ENCODE data around the gene MYF5.

The MYF5 gene

DNA sequence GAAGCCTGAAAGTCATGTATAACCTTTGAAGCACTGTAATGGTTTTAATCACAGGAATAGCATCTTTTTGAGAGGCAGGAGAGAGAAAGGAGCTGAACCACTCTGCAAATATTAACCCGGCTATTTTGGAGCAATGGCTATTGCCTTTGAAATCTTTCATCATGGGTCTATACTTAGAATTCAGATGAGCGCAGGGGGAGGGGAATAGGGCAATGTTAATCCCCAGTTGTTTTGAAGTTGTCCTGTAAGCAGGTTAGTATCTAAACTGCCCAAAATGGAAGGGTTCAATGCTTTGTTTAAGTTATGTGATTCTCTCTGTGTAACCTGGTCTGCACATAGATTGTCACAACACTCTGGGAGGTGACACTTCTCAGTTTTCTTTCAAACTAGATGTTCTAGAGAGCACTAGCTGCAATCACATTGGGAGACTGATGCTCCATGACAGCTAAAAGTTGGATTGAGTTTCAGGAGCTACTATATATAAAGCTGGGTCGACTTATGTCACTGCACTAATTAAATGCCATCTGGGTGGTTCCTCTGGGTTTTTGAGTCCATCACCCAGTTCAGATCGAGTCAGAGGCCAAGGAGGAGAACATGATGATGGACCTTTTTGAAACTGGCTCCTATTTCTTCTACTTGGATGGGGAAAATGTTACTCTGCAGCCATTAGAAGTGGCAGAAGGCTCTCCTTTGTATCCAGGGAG is 9.4 kb upstream of the MYF5 start, which contains the start of gene MYF6:
MYF6 (plus strand) TSS at position 509 of the 704 bp plus-strand sequence; CDS start at position 595, 86 bp downstream.
- H3K36me3 ChIP-seq (ENCODE audit: control insufficient read depth, insufficient read depth, low read length), result no peaks in the 10 kb centered on the region
- H3K27me3 ChIP-seq (ENCODE audit: control insufficient read depth, insufficient read depth, low read length, poor library complexity, severe bottlenecking), result peaks cover 58% of the 10 kb centered on the region
- no peaks in the 10 kb centered on the region for H3K4me1 ChIP-seq (ENCODE audit: control insufficient read depth, insufficient read depth, low read length)
- no peak within 1 kb of the TSS for H3K27ac ChIP-seq (ENCODE audit: insufficient read depth, low read depth, low read length, poor library complexity, severe bottlenecking)
- WGBS, 2 experiments, result 88 to 90% methylated on average over 4 of the region's 4 CpGs
- H3K9me3 ChIP-seq (ENCODE audit: control insufficient read depth, low read length), result no peaks in the 10 kb centered on the region
- peak within 1 kb of the TSS; percentile 22 for H3K4me3 ChIP-seq (ENCODE audit: insufficient read depth, low read depth, low read length)

DNA sequence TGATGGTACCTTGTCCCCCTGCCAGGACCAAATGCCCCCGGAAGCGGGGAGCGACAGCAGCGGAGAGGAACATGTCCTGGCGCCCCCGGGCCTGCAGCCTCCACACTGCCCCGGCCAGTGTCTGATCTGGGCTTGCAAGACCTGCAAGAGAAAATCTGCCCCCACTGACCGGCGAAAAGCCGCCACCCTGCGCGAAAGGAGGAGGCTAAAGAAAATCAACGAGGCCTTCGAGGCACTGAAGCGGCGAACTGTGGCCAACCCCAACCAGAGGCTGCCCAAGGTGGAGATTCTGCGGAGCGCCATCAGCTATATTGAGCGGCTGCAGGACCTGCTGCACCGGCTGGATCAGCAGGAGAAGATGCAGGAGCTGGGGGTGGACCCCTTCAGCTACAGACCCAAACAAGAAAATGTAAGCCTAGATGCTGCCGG is 8.9 kb upstream of the MYF5 start:
- H3K27ac ChIP-seq (ENCODE audit: insufficient read depth, low read depth, low read length, poor library complexity, severe bottlenecking), result no peak overlapping the region
- no peaks in the 10 kb centered on the region for H3K4me1 ChIP-seq (ENCODE audit: control insufficient read depth, insufficient read depth, low read length)
- no peaks in the 10 kb centered on the region for H3K9me3 ChIP-seq (ENCODE audit: control insufficient read depth, low read length)
- H3K4me3 ChIP-seq (ENCODE audit: insufficient read depth, low read depth, low read length), result peak overlapping the region; percentile 22
- 25 to 29% methylated on average over 21 of the region's 21 CpGs for WGBS, 2 experiments
- peaks cover 58% of the 10 kb centered on the region for H3K27me3 ChIP-seq (ENCODE audit: control insufficient read depth, insufficient read depth, low read length, poor library complexity, severe bottlenecking)
- H3K36me3 ChIP-seq (ENCODE audit: control insufficient read depth, insufficient read depth, low read length), result no peaks in the 10 kb centered on the region

DNA sequence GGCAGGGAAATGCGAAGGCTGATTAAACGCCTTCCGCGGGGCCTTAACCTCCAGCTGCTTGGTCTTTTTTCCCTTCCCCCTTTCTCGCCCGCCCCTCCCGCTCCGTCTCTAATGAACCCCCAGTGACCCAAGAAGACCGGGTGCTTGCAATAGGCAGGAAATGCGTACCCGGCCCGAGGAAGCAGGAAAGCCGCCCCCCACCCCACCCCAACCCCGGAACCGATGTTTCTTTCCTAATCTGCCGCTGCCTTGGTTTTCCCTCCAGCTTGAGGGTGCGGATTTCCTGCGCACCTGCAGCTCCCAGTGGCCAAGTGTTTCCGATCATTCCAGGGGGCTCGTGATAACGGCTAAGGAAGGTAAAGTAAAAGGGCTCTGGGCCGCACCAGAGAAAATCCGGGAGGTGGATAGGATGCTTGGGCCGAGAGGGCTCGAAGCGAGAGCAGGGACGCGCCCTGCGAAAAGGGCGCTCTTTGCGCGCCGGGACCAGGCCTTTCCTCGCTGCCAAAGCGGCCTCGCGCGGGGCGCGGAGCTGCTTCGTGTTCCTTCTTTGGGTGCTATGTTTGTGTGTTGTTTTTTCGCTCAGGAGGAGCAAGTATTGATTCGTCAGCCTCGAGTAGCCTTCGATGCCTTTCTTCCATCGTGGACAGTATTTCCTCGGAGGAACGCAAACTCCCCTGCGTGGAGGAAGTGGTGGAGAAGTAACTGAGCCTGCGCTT is 8.3 kb upstream of the MYF5 start:
- peak overlapping the region; percentile 22 for H3K4me3 ChIP-seq (ENCODE audit: insufficient read depth, low read depth, low read length)
- H3K27me3 ChIP-seq (ENCODE audit: control insufficient read depth, insufficient read depth, low read length, poor library complexity, severe bottlenecking), result peaks cover 59% of the 10 kb centered on the region
- WGBS, 2 experiments, result 3% methylated on average over 50 of the region's 50 CpGs
- H3K9me3 ChIP-seq (ENCODE audit: control insufficient read depth, low read length), result no peaks in the 10 kb centered on the region
- no peak overlapping the region for H3K27ac ChIP-seq (ENCODE audit: insufficient read depth, low read depth, low read length, poor library complexity, severe bottlenecking)
- H3K36me3 ChIP-seq (ENCODE audit: control insufficient read depth, insufficient read depth, low read length), result no peaks in the 10 kb centered on the region
- no peaks in the 10 kb centered on the region for H3K4me1 ChIP-seq (ENCODE audit: control insufficient read depth, insufficient read depth, low read length)

DNA sequence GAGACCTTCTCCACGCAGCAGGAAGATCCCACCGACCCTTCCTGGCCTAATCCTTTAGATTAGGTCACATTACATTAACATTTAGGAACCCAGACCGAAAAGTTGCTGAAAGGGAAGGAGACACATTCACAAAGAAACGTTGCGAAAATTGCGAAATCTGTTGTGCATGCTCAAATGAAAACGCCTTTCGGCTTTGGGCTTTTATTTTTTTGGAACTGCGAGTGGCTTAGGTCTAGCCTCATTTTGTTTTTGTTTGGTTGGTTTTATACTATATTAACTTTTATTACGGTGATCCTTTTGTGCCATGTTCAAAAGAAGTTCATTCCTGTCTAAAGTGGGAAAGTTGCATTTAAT is 7.8 kb upstream of the MYF5 start:
- Histone ChIP-seq H3K36me3 (ENCODE audit: control insufficient read depth, insufficient read depth, low read length) (no peaks in the 10 kb centered on the region), H3K4me1 (ENCODE audit: control insufficient read depth, insufficient read depth, low read length) (peaks cover 3% of the 10 kb centered on the region), H3K9me3 (ENCODE audit: control insufficient read depth, low read length) (no peaks in the 10 kb centered on the region), H3K4me3 (ENCODE audit: insufficient read depth, low read depth, low read length) (peak overlapping the region; percentile 22), H3K27ac (ENCODE audit: insufficient read depth, low read depth, low read length, poor library complexity, severe bottlenecking) (no peak overlapping the region), H3K27me3 (ENCODE audit: control insufficient read depth, insufficient read depth, low read length, poor library complexity, severe bottlenecking) (peaks cover 64% of the 10 kb centered on the region)
- 13 to 26% methylated on average over 9 to 10 of the region's 10 CpGs for WGBS, 2 experiments

DNA sequence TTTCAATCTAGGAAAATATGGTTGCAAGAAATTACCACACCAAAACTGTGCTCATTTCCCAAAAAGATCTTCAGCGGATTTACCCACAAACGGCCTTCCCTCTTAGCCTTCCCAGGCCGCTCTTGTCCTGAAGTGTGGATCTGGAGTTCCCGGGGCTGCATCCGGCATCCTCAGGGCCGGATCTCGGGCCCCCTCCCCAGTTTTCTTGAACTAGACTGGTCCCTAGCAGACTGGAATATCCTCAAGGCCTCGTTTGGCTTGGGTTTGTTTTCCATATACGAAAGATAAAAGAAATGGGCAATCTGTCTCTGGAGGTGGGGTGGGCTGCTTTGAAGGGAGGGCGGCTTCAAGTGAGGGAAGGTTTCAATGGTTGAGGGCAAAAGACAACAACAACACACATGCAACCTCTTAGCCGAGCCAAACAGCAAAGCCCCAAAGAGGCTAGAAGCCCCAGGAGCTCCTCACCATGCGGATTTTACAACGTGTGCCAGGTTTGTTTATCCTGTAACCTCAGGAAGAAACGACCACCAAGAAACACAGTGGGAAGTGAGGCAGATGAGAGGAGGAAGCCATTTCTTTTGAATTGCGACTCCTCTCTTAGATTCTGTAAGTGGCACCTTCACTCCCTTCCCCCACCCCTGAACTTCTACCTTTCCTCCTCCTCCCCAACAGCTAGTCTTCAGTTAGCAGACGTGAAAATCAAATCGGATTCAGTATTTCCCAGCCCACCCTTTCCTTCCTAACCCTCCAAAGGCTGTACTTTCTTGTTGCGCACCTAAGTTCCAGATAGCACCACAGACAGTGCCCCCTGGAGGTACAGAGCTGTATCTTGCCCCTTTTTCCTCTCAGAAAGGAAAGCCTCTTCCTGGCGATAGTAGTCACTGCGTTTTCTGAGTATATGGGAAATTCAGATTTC is 6.6 kb upstream of the MYF5 start:
- peaks cover 76% of the 10 kb centered on the region for H3K27me3 ChIP-seq (ENCODE audit: control insufficient read depth, insufficient read depth, low read length, poor library complexity, severe bottlenecking)
- no peak overlapping the region for H3K4me3 ChIP-seq (ENCODE audit: insufficient read depth, low read depth, low read length)
- H3K27ac ChIP-seq (ENCODE audit: insufficient read depth, low read depth, low read length, poor library complexity, severe bottlenecking), result no peak overlapping the region
- H3K36me3 ChIP-seq (ENCODE audit: control insufficient read depth, insufficient read depth, low read length), result no peaks in the 10 kb centered on the region
- 44 to 46% methylated on average over 19 to 20 of the region's 20 CpGs for WGBS, 2 experiments
- no peaks in the 10 kb centered on the region for H3K9me3 ChIP-seq (ENCODE audit: control insufficient read depth, low read length)
- H3K4me1 ChIP-seq (ENCODE audit: control insufficient read depth, insufficient read depth, low read length), result peaks cover 9% of the 10 kb centered on the region

DNA sequence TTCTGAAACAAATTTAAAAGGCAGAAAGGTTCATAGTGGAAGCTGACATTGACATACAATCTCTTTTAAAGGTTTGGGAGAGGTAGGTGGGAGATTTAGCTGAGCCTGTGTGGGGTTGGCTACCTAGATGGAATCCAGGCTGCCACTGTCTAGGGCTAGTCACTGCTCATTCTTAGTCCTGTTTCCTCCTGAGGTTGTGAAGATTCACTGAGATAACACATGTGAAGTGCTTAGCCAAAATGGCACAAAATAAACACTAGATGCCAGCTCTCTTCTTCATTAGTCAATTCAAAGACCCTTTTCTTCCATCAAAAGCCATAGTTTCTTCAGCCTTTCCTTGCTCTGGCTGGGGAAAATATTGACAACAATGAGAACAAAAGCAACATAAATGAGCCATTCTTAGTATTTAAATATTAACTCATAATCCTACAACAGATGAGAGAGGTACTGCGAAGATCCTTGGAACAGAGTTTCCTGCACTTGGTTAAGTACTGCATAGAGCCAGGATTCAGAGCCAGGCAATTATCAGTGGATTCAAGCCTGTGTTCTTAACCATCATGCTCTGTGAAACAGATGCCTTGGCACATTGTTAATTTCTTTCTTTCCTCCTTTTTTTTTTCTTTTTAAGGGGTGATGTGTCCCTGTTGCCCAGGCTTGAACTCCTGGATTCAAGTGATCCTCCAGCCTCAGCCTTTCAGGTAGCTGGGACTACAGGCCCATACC is 5.8 kb upstream of the MYF5 start:
- H3K4me3 ChIP-seq (ENCODE audit: insufficient read depth, low read depth, low read length), result no peak overlapping the region
- no peak overlapping the region for H3K27ac ChIP-seq (ENCODE audit: insufficient read depth, low read depth, low read length, poor library complexity, severe bottlenecking)
- WGBS, 2 experiments, result 89 to 93% methylated on average over 1 of the region's 1 CpG
- H3K36me3 ChIP-seq (ENCODE audit: control insufficient read depth, insufficient read depth, low read length), result no peaks in the 10 kb centered on the region
- peaks cover 73% of the 10 kb centered on the region for H3K27me3 ChIP-seq (ENCODE audit: control insufficient read depth, insufficient read depth, low read length, poor library complexity, severe bottlenecking)
- no peaks in the 10 kb centered on the region for H3K9me3 ChIP-seq (ENCODE audit: control insufficient read depth, low read length)
- H3K4me1 ChIP-seq (ENCODE audit: control insufficient read depth, insufficient read depth, low read length), result peaks cover 9% of the 10 kb centered on the region

DNA sequence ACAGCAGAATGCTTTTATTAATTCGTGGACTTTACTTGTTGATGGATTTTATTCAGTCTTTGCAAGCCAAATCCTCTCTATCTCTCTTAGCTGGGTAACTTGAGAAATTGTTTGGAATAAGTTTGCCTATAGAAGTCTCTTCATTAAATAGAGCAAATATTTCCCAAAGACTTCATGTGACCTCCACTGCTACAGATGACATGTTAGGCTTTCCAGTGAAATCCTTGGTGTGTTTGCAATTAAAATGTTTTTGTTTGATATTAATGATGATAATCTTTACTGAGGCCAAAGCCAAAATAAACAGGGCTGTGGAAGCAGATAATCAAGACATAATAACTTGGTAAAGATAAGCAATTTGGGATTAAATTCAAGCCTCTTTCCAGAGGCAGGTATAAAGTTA is 4.8 kb upstream of the MYF5 start:
- peaks cover 63% of the 10 kb centered on the region for H3K27me3 ChIP-seq (ENCODE audit: control insufficient read depth, insufficient read depth, low read length, poor library complexity, severe bottlenecking)
- no peak overlapping the region for H3K4me3 ChIP-seq (ENCODE audit: insufficient read depth, low read depth, low read length)
- whole genome bisulfite sequencing, 2 experiments, result 90% methylated on average over 1 of the region's 1 CpG; no CpG with 5 or more reads in 1 of the 2 experiments
- H3K36me3 ChIP-seq (ENCODE audit: control insufficient read depth, insufficient read depth, low read length), result no peaks in the 10 kb centered on the region
- H3K27ac ChIP-seq (ENCODE audit: insufficient read depth, low read depth, low read length, poor library complexity, severe bottlenecking), result no peak overlapping the region
- H3K4me1 ChIP-seq (ENCODE audit: control insufficient read depth, insufficient read depth, low read length), result peaks cover 9% of the 10 kb centered on the region
- H3K9me3 ChIP-seq (ENCODE audit: control insufficient read depth, low read length), result no peaks in the 10 kb centered on the region

DNA sequence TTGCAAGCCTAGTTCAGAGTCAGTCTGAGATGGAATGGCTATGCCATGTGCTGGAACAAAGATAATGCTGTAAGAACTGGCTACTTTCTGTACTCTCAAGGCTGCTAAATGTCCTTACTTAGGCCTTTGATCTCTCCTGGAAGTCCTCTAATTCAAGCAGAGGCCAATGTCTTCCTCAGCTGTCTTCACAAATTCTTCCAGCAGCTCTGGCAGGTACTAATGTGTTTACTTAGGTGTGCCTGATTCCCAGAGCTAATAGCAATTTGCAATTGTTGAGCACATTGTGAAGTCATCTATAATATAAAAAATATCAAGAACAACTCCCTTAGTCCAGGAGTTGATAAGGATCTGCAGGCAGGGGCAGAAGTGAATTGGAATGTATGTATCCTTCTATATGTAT is 3.8 kb upstream of the MYF5 start:
- no peaks in the 10 kb centered on the region for H3K36me3 ChIP-seq (ENCODE audit: control insufficient read depth, insufficient read depth, low read length)
- H3K4me3 ChIP-seq (ENCODE audit: insufficient read depth, low read depth, low read length), result no peak overlapping the region
- no peak overlapping the region for H3K27ac ChIP-seq (ENCODE audit: insufficient read depth, low read depth, low read length, poor library complexity, severe bottlenecking)
- peaks cover 14% of the 10 kb centered on the region for H3K4me1 ChIP-seq (ENCODE audit: control insufficient read depth, insufficient read depth, low read length)
- H3K27me3 ChIP-seq (ENCODE audit: control insufficient read depth, insufficient read depth, low read length, poor library complexity, severe bottlenecking), result peaks cover 53% of the 10 kb centered on the region
- H3K9me3 ChIP-seq (ENCODE audit: control insufficient read depth, low read length), result no peaks in the 10 kb centered on the region

DNA sequence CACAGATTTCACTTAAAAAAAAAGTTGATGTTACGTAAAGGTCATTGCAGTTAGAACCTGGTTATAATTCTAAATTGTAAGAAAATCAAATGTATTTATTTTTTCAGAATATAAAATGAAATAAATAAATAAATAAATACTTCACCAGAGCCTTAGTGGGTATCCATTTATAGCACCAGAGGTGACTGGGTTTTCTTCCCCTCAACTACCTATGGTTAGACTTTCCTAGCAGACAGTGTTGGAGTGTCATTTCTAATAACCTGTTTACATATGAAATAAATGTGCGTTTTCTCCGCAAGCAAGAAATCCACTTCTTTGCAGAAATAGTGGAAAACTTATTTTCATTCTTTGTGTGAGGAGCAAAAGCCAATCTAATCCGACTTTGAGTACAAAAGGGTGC is 3.3 kb upstream of the MYF5 start:
- Histone ChIP-seq H3K36me3 (ENCODE audit: control insufficient read depth, insufficient read depth, low read length) (no peaks in the 10 kb centered on the region), H3K4me3 (ENCODE audit: insufficient read depth, low read depth, low read length) (no peak overlapping the region), H3K4me1 (ENCODE audit: control insufficient read depth, insufficient read depth, low read length) (peaks cover 15% of the 10 kb centered on the region), H3K27ac (ENCODE audit: insufficient read depth, low read depth, low read length, poor library complexity, severe bottlenecking) (no peak overlapping the region), H3K27me3 (ENCODE audit: control insufficient read depth, insufficient read depth, low read length, poor library complexity, severe bottlenecking) (peaks cover 48% of the 10 kb centered on the region), H3K9me3 (ENCODE audit: control insufficient read depth, low read length) (no peaks in the 10 kb centered on the region)
- WGBS, 2 experiments, result 80 to 85% methylated on average over 3 of the region's 4 CpGs

Data from ectodermal cell (in vitro differentiated cells).